ENCODE results near the gene UBXN10. TPM values are rescaled to one million over a fixed set of nuclear protein-coding genes. Genes with fewer than 3 reads are reported as not detected.

UBXN10 gene
- total and polyA plus RNA-seq, 11 donors: 0.14 to 2.6 (median 1.1) TPM

- intact Hi-C loops (cut with DNase I): no loop called here
- ATAC-seq: no peak
- Histone ChIP-seq H3K36me3 (no peaks in the 10 kb centered on the region), H3K4me3 (no peak overlapping the region), H3K27ac (no peak overlapping the region), H3K4me1 (no peaks in the 10 kb centered on the region), H3K9me3 (no peaks in the 10 kb centered on the region), H3K27me3 (peaks cover 0 to 45% (median 16%) of the 10 kb centered on the region in 9 donors)
- TF ChIP-seq POLR2A (IDR thresholded peaks at IDR 0.05) (no peak), CTCF (IDR thresholded peaks at IDR 0.05) (no peak)
- WGBS, 4 donors: 76 to 80% (median 80%) methylated on average over 2 of the region's 2 CpGs
- no peak for DNase-seq
These were observed 54.1 kb downstream of the UBXN10 start for GRCh38 chr1:20240012-20240411.

- intact Hi-C loops (cut with DNase I): no loop called here
These were observed 57.1 kb downstream of the UBXN10 start for GRCh38 chr1:20242890-20243479.

More at GRCh38 chr1:20242890-20243479, 57.1 kb downstream of the UBXN10 start:
- H3K27me3 ChIP-seq: peaks cover 0 to 45% (median 14%) of the 10 kb centered on the region in 9 donors
- 76 to 86% (median 81%) methylated on average over 35 to 37 of the region's 37 CpGs for WGBS, 4 donors
- no peak for ATAC-seq
- H3K4me3 ChIP-seq: no peak overlapping the region
- no peak for TF ChIP-seq POLR2A (IDR thresholded peaks at IDR 0.05)
- TF ChIP-seq CTCF (IDR thresholded peaks at IDR 0.05): no peak
- H3K27ac ChIP-seq: no peak overlapping the region
- no peaks in the 10 kb centered on the region for H3K9me3 ChIP-seq
- H3K36me3 ChIP-seq: no peaks in the 10 kb centered on the region
- H3K4me1 ChIP-seq: no peaks in the 10 kb centered on the region
- no peak for DNase-seq

Other genes with a start within 250 kb of the UBXN10 start
- gene PLA2G2A, start 206.5 kb upstream of the UBXN10 start, total RNA-seq: 100 to 1,000 TPM in 2 of 9 donors, 10 to 100 TPM in 5, 1 to 10 TPM in 2; 2.8 to 539 (median 26.5) TPM
- 100 to 1,000 TPM; 107 to 112 TPM for gene PLA2G2A, start 206.5 kb upstream of the UBXN10 start, polyA plus RNA-seq
- gene PLA2G5, start 115.9 kb upstream of the UBXN10 start, total RNA-seq: 10 to 100 TPM; 31.9 to 80.3 (median 43.9) TPM
- 100 to 1,000 TPM in 1 of 2 donors, 10 to 100 TPM in 1; 25.6 to 102 TPM for gene PLA2G5, start 115.9 kb upstream of the UBXN10 start, polyA plus RNA-seq
- gene PLA2G2D, start 66.6 kb upstream of the UBXN10 start, total RNA-seq: 1 to 10 TPM in 1 of 9 donors, under 1 TPM in 1, not detected in 7; 0.85 to 5.4 TPM
- not detected for gene PLA2G2D, start 66.6 kb upstream of the UBXN10 start, polyA plus RNA-seq
- not detected for gene PLA2G2F, start 46.8 kb upstream of the UBXN10 start, total RNA-seq
- gene PLA2G2F, start 46.8 kb upstream of the UBXN10 start, polyA plus RNA-seq: not detected
- under 1 TPM in 1 of 9 donors, not detected in 8; 0.16 TPM for gene PLA2G2C, start 422 bp downstream of the UBXN10 start, total RNA-seq
- not detected for gene PLA2G2C, start 422 bp downstream of the UBXN10 start, polyA plus RNA-seq
- under 1 TPM in 5 of 9 donors, not detected in 4; 0.11 to 0.88 (median 0.31) TPM for gene VWA5B1, start 104.8 kb downstream of the UBXN10 start, total RNA-seq
- gene VWA5B1, start 104.8 kb downstream of the UBXN10 start, polyA plus RNA-seq: under 1 TPM; 0.04 to 0.11 TPM